Neural progenitor cell (in vitro differentiated cells): ENCODE measurements around the gene ATP8A1.

Source experiments
- EZH2 ChIP-seq: fragments of 200-600 bp; sonication (generic); IDR thresholded peaks from 2 replicates; pipeline ENCODE4 v1.6.1; 2017; ENCODE audit warnings: antibody characterized with exemption, mild to moderate bottlenecking, moderate library complexity
- TF ChIP-seq, protein P1 (sequence below): fragments of 200-600 bp; sonication (generic); IDR thresholded peaks from 2 replicates; pipeline ENCODE4 v1.5.1; 2017; ENCODE audit warnings: antibody characterized with exemption, mild to moderate bottlenecking

GRCh38 chr4:42607011-42607726 is 49.7 kb downstream of the ATP8A1 start:
- TF ChIP-seq, protein P1, sequence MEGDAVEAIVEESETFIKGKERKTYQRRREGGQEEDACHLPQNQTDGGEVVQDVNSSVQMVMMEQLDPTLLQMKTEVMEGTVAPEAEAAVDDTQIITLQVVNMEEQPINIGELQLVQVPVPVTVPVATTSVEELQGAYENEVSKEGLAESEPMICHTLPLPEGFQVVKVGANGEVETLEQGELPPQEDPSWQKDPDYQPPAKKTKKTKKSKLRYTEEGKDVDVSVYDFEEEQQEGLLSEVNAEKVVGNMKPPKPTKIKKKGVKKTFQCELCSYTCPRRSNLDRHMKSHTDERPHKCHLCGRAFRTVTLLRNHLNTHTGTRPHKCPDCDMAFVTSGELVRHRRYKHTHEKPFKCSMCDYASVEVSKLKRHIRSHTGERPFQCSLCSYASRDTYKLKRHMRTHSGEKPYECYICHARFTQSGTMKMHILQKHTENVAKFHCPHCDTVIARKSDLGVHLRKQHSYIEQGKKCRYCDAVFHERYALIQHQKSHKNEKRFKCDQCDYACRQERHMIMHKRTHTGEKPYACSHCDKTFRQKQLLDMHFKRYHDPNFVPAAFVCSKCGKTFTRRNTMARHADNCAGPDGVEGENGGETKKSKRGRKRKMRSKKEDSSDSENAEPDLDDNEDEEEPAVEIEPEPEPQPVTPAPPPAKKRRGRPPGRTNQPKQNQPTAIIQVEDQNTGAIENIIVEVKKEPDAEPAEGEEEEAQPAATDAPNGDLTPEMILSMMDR: no peak
- no peak for TF ChIP-seq EZH2
